PC-3 (cell line): ENCODE data around the gene NOS1. TPM values are rescaled to one million over a fixed set of nuclear protein-coding genes. Genes with fewer than 3 reads are reported as not detected.

ENCODE experiments used
- ATAC-seq: fragments of 200-7000 bp; cut with Tn5 transposase; 2 replicates; pipeline ENCODE4 v1.9.1; 2020; ENCODE audit warnings: mild to moderate bottlenecking, moderate library complexity
- BruUV-seq: library from RNA; stranded (reverse); fragments of 400-500 nt; replicated peaks from 2 replicates; lab custom pipeline; 2021; lab: Mats Ljungman, UMichigan
- CTCF ChIA-PET: fragments of 300-600 bp; sonication (Branson Sonifier 250); formaldehyde crosslinking; loops from one replicate; lab custom pipeline; 2022; ENCODE audit warnings: antibody characterized with exemption; lab: Charles Lee
- POLR2A ChIA-PET: fragments of 300-600 bp; sonication (Branson Sonifier 250); formaldehyde crosslinking; loops from one replicate; lab custom pipeline; 2022; ENCODE audit warnings: antibody characterized with exemption; ENCODE audit not compliant: unreplicated experiment; lab: Charles Lee
- DNase-seq: peaks from one replicate; pipeline ENCODE4 v3.0.0-alpha.2; 2015
- H2AFZ ChIP-seq: fragments of 300-600 bp; sonication (generic); 2 replicates; pipeline ENCODE4 v1.6.0; 2016; ENCODE audit warnings: antibody characterized with exemption, low read length
- H3F3A ChIP-seq: fragments of 300-600 bp; sonication (generic); one replicate; pipeline ENCODE4 v1.6.0; 2017; ENCODE audit warnings: antibody characterized with exemption, low read length, control low read depth, mild to moderate bottlenecking; ENCODE audit not compliant: unreplicated experiment
- H3K27ac ChIP-seq: fragments of 300-600 bp; sonication (generic); 2 replicates; pipeline ENCODE4 v1.5.1; 2016; ENCODE audit warnings: mild to moderate bottlenecking, low read length
- H3K27me3 ChIP-seq: fragments of 300-600 bp; sonication (generic); 2 replicates; pipeline ENCODE4 v1.6.1; 2016; ENCODE audit warnings: low read length, mixed read lengths
- H3K36me3 ChIP-seq: fragments of 300-600 bp; sonication (generic); 2 replicates; pipeline ENCODE4 v1.6.1; 2016; ENCODE audit warnings: low read depth, mixed run types, low read length, mixed read lengths
- H3K4me1 ChIP-seq: fragments of 300-600 bp; sonication (generic); 2 replicates; pipeline ENCODE4 v1.5.1; 2016; ENCODE audit warnings: low read length; ENCODE audit not compliant: insufficient read depth
- H3K4me2 ChIP-seq: fragments of 300-600 bp; sonication (generic); 2 replicates; pipeline ENCODE4 v1.6.0; 2016; ENCODE audit warnings: low read length
- H3K4me3 ChIP-seq: fragments of 300-600 bp; sonication (generic); 2 replicates; pipeline ENCODE4 v1.5.1; 2016; ENCODE audit warnings: mild to moderate bottlenecking, low read length, mixed read lengths
- H3K79me2 ChIP-seq: fragments of 300-600 bp; sonication (generic); 2 replicates; pipeline ENCODE4 v1.6.1; 2017; ENCODE audit warnings: low read length, mixed read lengths
- H3K9ac ChIP-seq: fragments of 300-600 bp; sonication (generic); 2 replicates; pipeline ENCODE4 v1.6.0; 2016; ENCODE audit warnings: mild to moderate bottlenecking, low read length
- H3K9me2 ChIP-seq: fragments of 300-600 bp; sonication (generic); replicated peaks from 2 replicates; pipeline ENCODE4 v1.6.1; 2016; ENCODE audit warnings: mixed run types, low read length, mixed read lengths
- H3K9me3 ChIP-seq: fragments of 300-600 bp; sonication (generic); 2 replicates; pipeline ENCODE4 v1.6.1; 2016; ENCODE audit warnings: low read length, mixed read lengths
- H4K20me1 ChIP-seq: fragments of 300-600 bp; sonication (generic); 2 replicates; pipeline ENCODE4 v1.6.1; 2016; ENCODE audit warnings: low read length, mixed read lengths
- CTCF ChIP-seq: fragments of 300-600 bp; sonication (generic); conservative IDR thresholded peaks from 2 replicates; pipeline ENCODE4 v1.5.1; 2017; ENCODE audit warnings: antibody characterized with exemption, low read depth, mild to moderate bottlenecking, low read length
- EZH2 ChIP-seq: fragments of 300-600 bp; sonication (generic); IDR thresholded peaks from one replicate; pipeline ENCODE4 v1.6.1; 2017; ENCODE audit warnings: antibody characterized with exemption, mild to moderate bottlenecking, low read length; ENCODE audit not compliant: unreplicated experiment
- EZH2phosphoT487 ChIP-seq: fragments of 300-600 bp; sonication (generic); IDR thresholded peaks from 2 replicates; pipeline ENCODE4 v1.6.1; 2018; ENCODE audit warnings: mild to moderate bottlenecking, antibody characterized with exemption, low read length, borderline replicate concordance
- intact Hi-C: fragments of 100-400 bp; cut with micrococcal nuclease; formaldehyde crosslinking; loops from 2 replicates; pipeline ENCODE4 v1.9.0; 2023
- total RNA-seq: library from RNA; depleted of rRNA; stranded (reverse); fragments of >200 nt; gene quantifications from 2 replicates; pipeline ENCODE4 v1.2.3, GENCODE V29; 2014

The NOS1 gene
- total RNA-seq, 1 experiment from 2014 or later: 0.11 TPM

GRCh38 chr12:117284140-117284539 is 77.3 kb downstream of the NOS1 start:
- ChIA-PET CTCF (no interaction called here), POLR2A (no interaction called here)
- intact Hi-C loops: no loop called here
- Histone ChIP-seq H3K4me1 (no peaks in the 10 kb centered on the region), H3K9me3 (no peaks in the 10 kb centered on the region), H3K4me2 (no peak overlapping the region), H4K20me1 (no peaks in the 10 kb centered on the region), H3K9ac (no peak overlapping the region), H3K36me3 (no peaks in the 10 kb centered on the region), H3K79me2 (no peaks in the 10 kb centered on the region), H3K27ac (no peak overlapping the region), H2AFZ (no peak overlapping the region), H3K4me3 (no peak overlapping the region), H3K9me2 (no peaks in the 10 kb centered on the region), H3K27me3 (peaks cover 18% of the 10 kb centered on the region; the same call in 1 of the 2 replicates), H3F3A (no peaks in the 10 kb centered on the region)
- TF ChIP-seq EZH2: no peak
- no peak for TF ChIP-seq EZH2phosphoT487
- TF ChIP-seq CTCF: no peak
- BruUV-seq: no TSS peak
- ATAC-seq: no peak
- DNase-seq: no peak

- no peaks in the 10 kb centered on the region for H3K36me3 ChIP-seq
- no peak overlapping the region for H3K27ac ChIP-seq
- no peak overlapping the region for H3K9ac ChIP-seq
- H3K27me3 ChIP-seq: 0 out of 2 replicates have a peak, but pooled peaks cover 5% of the 10 kb centered on the region
- no peaks in the 10 kb centered on the region for H3F3A ChIP-seq
- POLR2A ChIA-PET: no interaction called here
- CTCF ChIA-PET: interaction anchor here (0.5 kb wide), 1 partner anchor 72 kb away, joined by 3 read pairs; no protein-coding TSS in a partner anchor
- intact Hi-C loops: no loop called here
- no peak overlapping the region for H2AFZ ChIP-seq
- no peak overlapping the region for H3K4me2 ChIP-seq
- no peaks in the 10 kb centered on the region for H3K9me2 ChIP-seq
- H3K4me1 ChIP-seq: no peaks in the 10 kb centered on the region
- no peaks in the 10 kb centered on the region for H3K9me3 ChIP-seq
- ATAC-seq (no peak), DNase-seq (peak; percentile 59)
- no TSS peak for BruUV-seq
- no peaks in the 10 kb centered on the region for H3K79me2 ChIP-seq
- H4K20me1 ChIP-seq: no peaks in the 10 kb centered on the region
- no peak overlapping the region for H3K4me3 ChIP-seq
- no peak for TF ChIP-seq EZH2phosphoT487
- TF ChIP-seq EZH2: no peak
- TF ChIP-seq CTCF: no peak
These were observed 78.9 kb downstream of the NOS1 start for GRCh38 chr12:117282490-117282889.

DNA sequence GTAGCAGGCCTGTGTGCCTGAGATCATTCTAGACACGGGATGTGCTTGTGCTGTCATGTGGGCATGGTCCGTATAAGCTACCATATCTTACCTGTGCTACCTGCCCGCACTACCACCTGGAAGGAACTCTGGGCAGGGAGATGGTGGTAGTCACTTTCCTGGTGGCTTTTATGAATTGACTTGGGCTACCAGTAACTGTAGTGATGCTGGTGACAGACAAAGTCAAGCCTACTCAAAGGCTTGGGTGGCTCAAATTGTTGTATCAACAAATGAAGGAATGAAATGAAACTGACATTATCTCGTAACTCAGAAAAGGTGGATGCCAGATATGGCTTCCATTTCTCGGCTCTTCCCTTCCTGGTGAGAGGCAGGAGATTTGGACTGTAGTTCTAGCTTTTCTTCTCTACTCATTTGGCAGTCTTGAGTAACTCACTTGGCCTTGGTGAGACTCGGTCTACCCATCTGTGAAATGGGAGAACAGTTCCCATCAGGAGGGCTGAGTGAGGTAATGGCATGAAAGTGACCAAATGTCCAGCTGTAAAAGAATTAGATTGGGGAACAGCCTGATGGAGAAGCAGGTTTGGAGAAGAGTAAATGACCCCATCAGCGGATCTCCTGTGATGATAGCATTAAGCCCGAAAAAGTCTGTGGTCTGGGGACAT is 81.3 kb downstream of the NOS1 start:
- Histone ChIP-seq H3K4me2 (no peak overlapping the region), H3K36me3 (no peaks in the 10 kb centered on the region), H3K9me3 (no peaks in the 10 kb centered on the region), H3K79me2 (no peaks in the 10 kb centered on the region), H4K20me1 (no peaks in the 10 kb centered on the region), H3F3A (no peaks in the 10 kb centered on the region), H3K9ac (no peak overlapping the region), H3K27me3 (no peaks in the 10 kb centered on the region), H3K9me2 (no peaks in the 10 kb centered on the region), H3K4me3 (no peak overlapping the region), H3K4me1 (no peaks in the 10 kb centered on the region), H3K27ac (no peak overlapping the region), H2AFZ (no peak overlapping the region)
- ChIA-PET POLR2A (no interaction called here), CTCF (no interaction called here)
- no peak for ATAC-seq
- DNase-seq: no peak
- no TSS peak for BruUV-seq
- no peak for TF ChIP-seq EZH2phosphoT487
- TF ChIP-seq CTCF: no peak
- no peak for TF ChIP-seq EZH2
- intact Hi-C loops: no loop called here
